ENCODE measurements around the gene C11orf68.
"Not testable (repeated sequence)": the region's sequence is repeated elsewhere in the genome, so short reads cannot be mapped to it uniquely, and the experiment has no call there.

Gene C11orf68

DNA sequence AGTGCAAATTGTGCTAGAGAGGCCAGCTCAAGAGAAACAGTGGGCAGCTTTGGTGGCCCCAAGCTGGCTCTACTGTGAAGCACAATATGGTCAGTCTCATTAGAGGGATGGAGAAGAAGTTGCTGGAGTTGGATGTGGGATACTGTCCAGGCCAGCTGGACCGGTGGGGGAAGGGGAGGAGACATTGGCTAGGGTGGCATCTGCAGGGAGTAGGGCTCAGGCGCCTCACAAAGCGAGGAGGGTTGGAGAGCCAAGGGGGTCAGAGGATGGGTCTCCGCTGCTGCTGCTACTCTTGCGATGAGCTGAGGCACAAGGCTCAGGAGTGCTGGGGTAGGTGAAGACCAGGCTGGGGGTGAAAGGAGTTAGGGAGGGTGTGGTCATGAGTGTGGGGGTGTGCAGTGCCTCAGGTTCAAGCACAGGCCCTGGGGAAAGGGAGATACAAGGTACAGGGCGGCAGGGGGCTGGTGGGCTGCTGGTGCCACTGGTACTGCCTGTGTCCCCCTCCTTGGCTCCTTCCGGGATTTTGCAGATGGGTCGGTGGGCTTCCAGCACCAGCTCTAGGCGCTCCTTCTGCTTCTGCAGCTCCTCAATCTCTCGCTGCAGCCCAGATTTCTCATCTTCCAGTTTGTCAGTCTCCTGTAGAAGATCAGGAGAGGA, 26.1 kb downstream of the C11orf68 start:
- no peak for TF ChIP-seq FOXP2 (optimal IDR thresholded peaks at IDR 0.05; ENCODE audit: control extremely low read depth, extremely low read length, insufficient read depth)
- TF ChIP-seq EZH2 (IDR thresholded peaks at IDR 0.05) = no peak
- no peak; the same call in 1 of the 2 replicates for TF ChIP-seq POLR2AphosphoS5 (IDR thresholded peaks at IDR 0.05; ENCODE audit: borderline replicate concordance, low read depth, low read length)
- no peak overlapping the region for H3K27ac ChIP-seq
- peak overlapping the region; percentile 52 for H3K4me3 ChIP-seq
- H3K9ac ChIP-seq (ENCODE audit: insufficient read length) = no peak overlapping the region
- no peaks in the 10 kb centered on the region for H3K9me3 ChIP-seq (ENCODE audit: low read depth, low read length)
- DNase-seq (ENCODE audit: low read depth, low spot score) = no peak
- H3K36me3 ChIP-seq (ENCODE audit: insufficient read depth, low read length) = no peaks in the 10 kb centered on the region

DNA sequence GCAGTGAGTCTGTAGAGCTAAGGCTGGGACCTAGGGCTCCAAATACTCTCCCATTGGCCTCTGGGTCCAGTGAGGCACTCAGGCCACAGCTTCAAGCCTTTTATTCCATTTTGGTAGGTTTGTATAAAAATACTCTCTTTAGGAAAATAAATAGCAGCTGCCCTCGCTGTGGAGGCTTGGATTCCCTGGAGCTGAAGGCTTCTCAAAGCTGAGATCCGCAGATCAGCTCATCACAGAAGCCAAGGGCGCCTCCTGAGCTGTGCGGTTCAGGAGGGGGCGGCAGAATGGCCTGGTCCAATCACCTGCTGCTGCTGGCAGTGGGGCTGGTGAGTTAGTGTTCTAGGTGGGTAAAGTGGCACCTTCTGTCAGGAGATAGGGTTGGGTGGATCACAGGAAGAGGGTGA, 26.7 kb downstream of the C11orf68 start:
- H3K27ac ChIP-seq; DNase-seq (ENCODE audit: low read depth, low spot score); H3K36me3 ChIP-seq (ENCODE audit: insufficient read depth, low read length); H3K9me3 ChIP-seq (ENCODE audit: low read depth, low read length): not testable (repeated sequence)
- Histone ChIP-seq H3K4me3 (peak overlapping the region; percentile 95), H3K9ac (ENCODE audit: insufficient read length) (peak overlapping the region; percentile 88)

DNA sequence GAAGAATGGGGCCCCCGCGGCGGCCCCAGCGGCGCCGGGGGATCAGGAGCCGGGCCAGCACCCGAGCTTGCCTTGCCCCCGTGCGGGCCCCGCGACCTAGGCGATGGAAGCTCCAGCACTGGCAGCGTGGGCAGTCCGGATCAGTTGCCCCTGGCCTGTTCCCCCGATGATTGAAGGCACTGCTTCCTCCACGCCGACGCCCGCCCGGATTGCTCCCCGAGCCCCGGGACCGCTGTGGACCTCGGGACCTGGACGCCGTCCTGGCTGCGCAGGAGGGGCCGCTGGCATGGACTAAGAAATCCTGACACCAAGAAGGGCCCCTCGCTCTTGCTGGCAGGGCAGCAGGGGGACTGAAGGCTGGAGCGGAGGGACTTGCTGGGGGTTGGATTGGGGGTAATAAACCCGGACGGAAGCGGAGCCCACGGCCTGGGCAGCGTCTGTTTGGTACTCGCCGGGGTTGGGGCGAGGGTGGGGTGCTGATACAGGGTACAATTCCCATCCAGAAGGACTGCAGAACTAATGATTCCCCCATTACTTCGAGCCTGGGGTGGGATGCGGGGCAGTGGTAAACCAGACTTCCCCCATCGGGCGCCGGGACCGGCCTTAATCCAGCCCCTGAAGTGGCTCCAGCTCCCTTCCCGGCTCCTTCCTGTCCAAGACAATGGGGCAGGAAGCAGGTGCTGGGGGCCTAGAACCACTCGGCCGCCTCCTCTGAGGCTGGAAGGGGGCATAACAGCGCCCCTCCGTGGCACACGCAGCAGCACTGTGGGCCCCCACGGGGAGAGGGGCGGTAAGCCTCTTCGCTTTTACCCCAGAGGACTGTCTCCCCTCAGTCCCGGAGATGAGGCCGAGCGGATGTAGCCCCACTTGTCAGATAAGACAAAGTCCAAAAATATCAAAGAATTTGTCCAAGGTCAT, 27.4 kb downstream of the C11orf68 start:
- peak overlapping the region; percentile 88 for H3K9ac ChIP-seq (ENCODE audit: insufficient read length)
- TF ChIP-seq POLR2AphosphoS5 (IDR thresholded peaks at IDR 0.05; ENCODE audit: borderline replicate concordance, low read depth, low read length) (0 out of 2 replicates have a peak, but pooled peaks have one; percentile 15), FOXP2 (optimal IDR thresholded peaks at IDR 0.05; ENCODE audit: control extremely low read depth, extremely low read length, insufficient read depth) (no peak), EZH2 (IDR thresholded peaks at IDR 0.05) (no peak)
- peaks cover 2% of the 10 kb centered on the region; the same call in 1 of the 2 replicates for H3K36me3 ChIP-seq (ENCODE audit: insufficient read depth, low read length)
- 0 out of 2 replicates have a peak overlapping the region, but pooled peaks have one; percentile 42 for H3K27ac ChIP-seq
- no peaks in the 10 kb centered on the region for H3K9me3 ChIP-seq (ENCODE audit: low read depth, low read length)
- no peak for DNase-seq (ENCODE audit: low read depth, low spot score)
- peak overlapping the region; percentile 95 for H3K4me3 ChIP-seq

DNA sequence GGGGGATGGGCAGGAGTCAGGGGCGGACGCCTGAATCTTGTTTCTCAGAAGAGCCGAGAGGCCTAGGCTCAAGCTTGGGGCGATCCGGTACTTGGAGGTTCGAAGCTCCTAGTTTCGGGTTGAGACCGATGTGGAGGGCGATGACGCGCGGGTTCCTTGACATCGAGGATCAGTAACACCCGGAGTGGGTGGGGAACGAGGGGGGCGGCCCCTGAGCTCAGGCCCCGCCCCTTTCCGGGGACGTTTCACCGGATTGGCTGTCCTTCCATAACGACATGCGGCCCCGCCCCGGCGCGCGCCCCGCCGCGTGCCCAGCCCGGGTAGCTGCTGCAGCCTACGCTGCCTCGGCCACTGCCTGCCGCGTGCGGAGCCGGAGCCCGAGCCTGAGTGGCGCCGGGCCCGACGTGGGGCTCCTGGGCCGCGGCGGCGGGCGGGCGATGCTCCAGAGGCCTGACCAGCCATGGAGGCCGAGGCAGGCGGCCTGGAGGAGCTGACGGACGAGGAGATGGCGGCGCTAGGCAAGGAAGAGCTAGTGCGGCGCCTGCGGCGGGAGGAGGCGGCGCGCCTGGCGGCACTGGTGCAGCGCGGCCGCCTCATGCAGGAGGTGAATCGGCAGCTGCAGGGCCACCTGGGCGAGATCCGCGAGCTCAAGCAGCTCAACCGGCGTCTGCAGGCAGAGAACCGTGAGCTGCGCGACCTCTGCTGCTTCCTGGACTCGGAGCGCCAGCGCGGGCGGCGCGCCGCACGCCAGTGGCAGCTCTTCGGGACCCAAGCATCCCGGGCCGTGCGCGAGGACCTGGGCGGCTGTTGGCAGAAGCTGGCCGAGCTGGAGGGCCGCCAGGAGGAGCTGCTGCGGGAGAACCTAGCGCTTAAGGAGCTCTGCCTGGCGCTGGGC, 28.3 kb downstream of the C11orf68 start, which contains the start of gene CCDC85B:
Gene CCDC85B (plus strand): TSS at position 350 of the 895 bp plus-strand sequence. CDS start 111 bp downstream, at position 461.
- Histone ChIP-seq H3K4me3 (peak within 1 kb of the TSS; percentile 95), H3K9me3 (ENCODE audit: low read depth, low read length) (no peaks in the 10 kb centered on the region), H3K36me3 (ENCODE audit: insufficient read depth, low read length) (peaks cover 8% of the 10 kb centered on the region; the same call in 1 of the 2 replicates), H3K27ac (0 out of 2 replicates have a peak within 1 kb of the TSS, but pooled peaks have one; percentile 42), H3K9ac (ENCODE audit: insufficient read length) (peak within 1 kb of the TSS; percentile 88)
- TF ChIP-seq EZH2 (IDR thresholded peaks at IDR 0.05) = no peak
- peak; percentile 77 for TF ChIP-seq POLR2AphosphoS5 (IDR thresholded peaks at IDR 0.05; ENCODE audit: borderline replicate concordance, low read depth, low read length)
- peak; percentile 53 for DNase-seq (ENCODE audit: low read depth, low spot score)

DNA sequence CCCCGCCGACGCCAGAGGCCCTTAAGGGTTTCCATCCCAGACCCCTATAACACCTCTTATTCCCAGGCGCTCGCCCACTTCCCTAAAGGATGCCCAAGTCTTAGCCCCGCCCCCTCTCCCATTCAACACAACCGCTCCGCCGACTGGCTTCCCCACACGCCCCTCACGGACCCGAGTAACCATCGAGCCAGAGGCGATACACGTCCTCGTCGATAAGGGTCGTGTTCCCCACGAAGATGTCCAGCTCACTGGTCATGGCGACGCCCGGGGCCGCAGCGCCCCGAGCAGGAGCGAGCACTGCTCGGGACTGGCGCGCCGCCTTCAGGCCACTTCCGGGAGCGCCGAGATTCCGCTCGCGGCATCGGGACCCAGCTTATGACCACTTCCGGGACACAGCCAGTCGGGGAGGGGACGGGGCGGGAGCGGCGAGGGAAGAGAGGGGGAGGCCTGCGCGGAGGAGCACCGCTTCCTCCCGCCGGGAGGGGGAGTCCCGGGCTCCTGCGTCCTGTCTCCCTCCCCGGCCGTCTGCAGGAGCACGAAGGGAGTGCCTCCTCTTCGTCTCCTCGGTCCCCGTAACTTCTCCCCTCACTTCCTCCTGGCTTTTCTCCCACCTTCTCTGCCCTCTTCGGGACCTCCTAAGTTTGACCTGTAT, 30.6 kb downstream of the C11orf68 start, which contains the start of gene FIBP:
Gene FIBP (minus strand): TSS at position 309 of the 652 bp plus-strand sequence. CDS start 53 bp downstream, at position 256.
- H3K36me3 ChIP-seq (ENCODE audit: insufficient read depth, low read length) = peaks cover 29% of the 10 kb centered on the region; the same call in 1 of the 2 replicates
- H3K4me3 ChIP-seq = peak within 1 kb of the TSS; percentile 100
- peak within 1 kb of the TSS; percentile 84 for H3K9ac ChIP-seq (ENCODE audit: insufficient read length)
- peak; percentile 67 for DNase-seq (ENCODE audit: low read depth, low spot score)
- H3K9me3 ChIP-seq (ENCODE audit: low read depth, low read length) = no peaks in the 10 kb centered on the region
- TF ChIP-seq EZH2 (IDR thresholded peaks at IDR 0.05) (no peak), POLR2AphosphoS5 (IDR thresholded peaks at IDR 0.05; ENCODE audit: borderline replicate concordance, low read depth, low read length) (peak; percentile 97)
- peak within 1 kb of the TSS; percentile 1; the same call in 1 of the 2 replicates for H3K27ac ChIP-seq

DNA sequence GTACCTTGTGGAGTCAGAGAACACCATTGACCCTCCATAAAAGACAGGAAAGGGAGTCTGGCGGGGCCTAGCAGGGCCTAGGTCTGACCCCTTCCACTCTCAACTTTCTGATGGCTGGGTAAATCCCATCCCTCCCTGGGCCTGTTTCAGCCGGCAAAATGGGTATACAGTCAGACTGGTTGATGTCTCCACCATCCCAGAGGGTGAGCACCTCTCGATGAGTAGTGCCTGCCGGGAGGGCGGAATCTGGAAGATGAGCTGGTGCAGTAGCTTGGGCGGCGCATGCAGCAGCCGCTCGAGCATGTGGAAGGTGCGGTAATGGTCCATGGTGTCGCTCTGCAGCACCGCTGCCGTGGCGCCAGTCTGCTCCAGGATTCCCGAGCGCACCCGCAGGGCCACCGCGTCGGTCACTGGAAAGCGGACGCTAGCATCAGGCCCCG, 31.1 kb downstream of the C11orf68 start:
- H3K9me3 ChIP-seq (ENCODE audit: low read depth, low read length) = no peaks in the 10 kb centered on the region
- peaks cover 35% of the 10 kb centered on the region; the same call in 1 of the 2 replicates for H3K36me3 ChIP-seq (ENCODE audit: insufficient read depth, low read length)
- peak overlapping the region; percentile 100 for H3K4me3 ChIP-seq
- no peak for DNase-seq (ENCODE audit: low read depth, low spot score)
- H3K9ac ChIP-seq (ENCODE audit: insufficient read length) = peak overlapping the region; percentile 84
- no peak for TF ChIP-seq FOXP2 (optimal IDR thresholded peaks at IDR 0.05; ENCODE audit: control extremely low read depth, extremely low read length, insufficient read depth)
- no peak for TF ChIP-seq EZH2 (IDR thresholded peaks at IDR 0.05)
- TF ChIP-seq POLR2AphosphoS5 (IDR thresholded peaks at IDR 0.05; ENCODE audit: borderline replicate concordance, low read depth, low read length) = no peak
- H3K27ac ChIP-seq = no peak overlapping the region
